ENCODE data around the gene SERPINE1.
"Not testable (repeated sequence)": the region's sequence is repeated elsewhere in the genome, so short reads cannot be mapped to it uniquely, and the experiment has no call there.

Gene SERPINE1

DNA sequence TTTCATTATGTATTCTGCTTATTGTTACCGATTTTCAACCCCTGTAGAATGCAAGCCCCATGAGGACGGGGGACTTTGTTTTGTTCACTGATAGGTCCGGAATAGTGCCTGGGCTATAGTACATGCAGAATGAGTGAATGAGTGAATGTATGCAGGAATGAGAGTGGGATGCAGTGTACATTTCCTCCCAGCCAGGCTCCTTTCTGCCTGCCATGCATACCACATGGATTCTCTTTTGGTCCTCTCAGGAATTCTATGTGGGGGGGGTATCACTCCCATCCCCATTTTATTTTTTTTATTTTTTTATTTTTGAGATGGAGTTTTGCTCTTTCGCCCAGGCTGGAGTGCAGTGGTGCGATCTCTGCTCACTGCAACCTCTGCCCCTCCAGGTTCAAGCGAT is 24.9 kb upstream of the SERPINE1 start:
- peak; percentile 69 for DNase-seq

DNA sequence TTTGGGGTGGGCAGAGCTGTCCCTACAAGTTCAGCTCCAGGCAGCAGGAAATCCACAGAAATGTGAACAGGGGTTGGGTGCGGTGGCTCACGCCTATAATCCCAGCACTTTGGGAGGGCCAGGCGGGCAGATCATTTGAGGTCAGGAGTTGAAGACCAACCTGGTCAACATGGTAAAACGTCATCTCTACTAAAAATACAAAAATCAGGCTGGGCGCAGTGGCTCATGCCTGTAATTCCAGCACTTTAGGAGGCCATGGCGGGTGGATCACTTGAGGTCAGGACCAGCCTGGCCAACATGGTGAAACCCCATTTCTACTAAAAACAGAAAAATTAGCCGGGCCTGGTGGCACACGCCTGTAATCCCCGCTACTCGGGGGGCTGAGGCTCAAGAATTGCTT is 23.2 kb upstream of the SERPINE1 start:
- not testable (repeated sequence) for DNase-seq

DNA sequence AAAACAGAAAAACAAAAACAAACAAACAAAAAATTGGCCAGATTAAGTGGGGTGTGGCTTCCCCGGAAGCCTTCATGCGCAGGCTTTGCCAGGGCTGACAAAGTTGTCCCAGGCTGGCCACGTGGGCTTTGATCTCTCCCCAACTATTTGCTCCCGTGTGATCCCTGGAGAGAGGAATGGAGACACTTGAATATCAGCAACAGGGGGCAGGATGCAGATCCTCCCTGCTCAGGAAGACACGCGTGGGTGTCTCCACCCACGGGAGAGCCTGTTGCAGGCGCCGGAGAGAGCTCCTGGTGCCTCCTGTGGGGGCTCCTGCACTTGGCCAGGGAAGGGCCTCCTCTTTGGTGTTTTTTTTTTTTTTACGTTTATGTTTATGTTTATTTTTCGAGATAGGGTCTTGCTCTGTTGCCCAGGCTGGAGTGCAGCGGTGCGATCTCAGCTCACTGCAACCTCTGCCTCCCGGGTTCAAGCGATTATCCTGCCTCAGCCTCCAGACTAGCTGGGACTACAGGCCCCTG is 22.7 kb upstream of the SERPINE1 start:
- no peak for DNase-seq

DNA sequence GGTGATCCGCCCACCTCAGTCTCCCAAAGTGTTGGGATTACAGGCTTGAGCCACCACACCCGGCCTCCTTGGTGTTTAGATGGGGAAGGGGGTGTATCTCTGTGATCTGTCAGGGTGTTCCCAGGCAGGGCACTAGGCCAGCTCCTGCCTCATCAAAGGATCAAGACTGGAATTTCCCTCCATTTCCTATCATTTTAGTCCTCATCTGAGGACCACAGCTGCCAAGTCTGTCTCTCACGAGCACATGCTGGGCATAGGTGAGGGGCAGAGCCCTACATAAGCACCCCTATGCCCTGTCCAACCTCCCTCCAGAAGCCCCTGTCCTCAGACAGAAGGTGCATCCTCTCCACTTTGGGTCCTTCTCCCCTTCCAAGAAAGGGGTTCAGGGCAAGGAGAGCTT is 22.1 kb upstream of the SERPINE1 start:
- DNase-seq, result no peak

DNA sequence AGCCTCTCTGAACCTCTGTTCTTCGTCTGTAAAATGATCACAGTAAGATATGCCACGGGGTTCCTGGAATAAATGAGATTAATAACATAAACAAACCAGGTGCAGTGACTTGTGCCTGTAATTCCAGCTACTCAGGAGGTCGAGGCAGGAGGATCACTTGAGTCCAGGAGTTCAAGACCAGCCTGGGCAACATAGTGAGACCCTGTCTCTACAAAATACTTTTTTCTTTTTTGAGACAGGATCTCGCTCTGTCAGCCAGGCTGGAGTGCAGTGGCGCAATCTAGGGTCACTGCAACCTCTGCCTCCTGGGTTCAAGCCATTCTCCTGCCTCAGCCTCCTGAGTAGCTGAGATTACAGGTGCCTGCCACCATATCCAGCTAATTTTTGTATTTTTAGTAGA is 21.7 kb upstream of the SERPINE1 start:
- DNase-seq, result not testable (repeated sequence)

DNA sequence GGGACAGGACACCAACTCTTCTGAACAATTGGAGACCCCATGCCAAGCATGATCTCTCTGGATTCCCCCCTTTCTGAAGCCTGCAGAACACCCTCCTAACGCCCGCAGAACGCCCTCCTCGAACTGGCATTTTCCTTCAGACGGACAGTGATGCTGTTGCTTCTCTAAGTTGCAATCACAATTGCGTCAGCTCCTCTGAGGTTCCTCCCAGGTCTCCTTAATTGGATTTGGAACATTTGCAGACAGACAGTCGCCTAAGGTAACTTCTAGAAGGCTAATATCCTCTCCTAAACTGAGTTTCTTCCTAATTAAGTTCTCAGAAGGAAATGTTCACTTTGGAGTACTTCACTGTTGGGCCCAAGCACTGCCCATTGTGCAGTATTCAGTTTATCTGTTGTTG is 20.5 kb upstream of the SERPINE1 start:
- DNase-seq, result no peak

DNA sequence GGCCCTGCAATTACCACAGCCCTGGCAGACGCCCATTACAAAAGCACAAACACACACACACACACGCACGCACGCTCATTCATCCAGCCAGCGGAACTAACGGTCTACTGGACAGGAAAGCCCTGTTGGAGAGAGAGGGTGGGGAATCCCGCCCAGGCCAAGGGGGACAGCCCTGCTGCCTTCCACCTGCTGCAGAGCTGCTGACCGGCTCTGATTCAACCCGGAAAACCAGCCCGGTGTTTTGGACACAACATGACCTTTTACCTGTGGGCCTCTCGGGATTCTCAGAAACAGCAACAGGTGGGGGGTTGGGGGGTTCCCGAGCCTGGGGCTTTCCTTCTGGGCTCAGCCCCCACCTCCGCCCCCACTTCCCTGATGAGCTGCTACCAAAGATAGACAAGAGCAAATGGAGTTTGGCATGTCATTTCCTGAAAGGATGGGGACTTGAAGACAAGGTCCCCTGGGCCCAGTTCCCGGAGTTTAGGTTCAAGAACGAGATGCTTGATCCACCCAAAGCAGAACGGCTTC is 18.5 kb upstream of the SERPINE1 start:
- no peak for DNase-seq

DNA sequence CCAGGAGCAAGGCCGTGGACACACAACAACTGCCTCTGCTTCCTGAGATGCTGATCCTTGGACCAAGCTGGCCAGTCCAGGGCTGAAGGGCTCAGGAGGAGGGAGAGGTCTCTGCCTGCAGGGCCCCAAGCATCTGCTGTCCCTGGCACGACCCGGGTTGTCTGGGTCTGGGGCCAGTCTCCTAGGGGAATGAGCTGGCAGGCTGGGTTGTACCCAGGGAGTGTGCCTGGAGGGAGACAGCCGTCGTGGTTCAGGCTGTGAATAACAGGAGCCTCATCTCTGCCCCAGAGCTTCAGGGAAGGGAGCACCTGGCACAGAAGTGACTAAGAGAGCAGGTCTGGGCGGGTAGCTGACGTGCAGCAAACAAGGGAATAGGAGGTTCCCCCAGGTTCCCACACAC is 17.9 kb upstream of the SERPINE1 start:
- no peak for DNase-seq

DNA sequence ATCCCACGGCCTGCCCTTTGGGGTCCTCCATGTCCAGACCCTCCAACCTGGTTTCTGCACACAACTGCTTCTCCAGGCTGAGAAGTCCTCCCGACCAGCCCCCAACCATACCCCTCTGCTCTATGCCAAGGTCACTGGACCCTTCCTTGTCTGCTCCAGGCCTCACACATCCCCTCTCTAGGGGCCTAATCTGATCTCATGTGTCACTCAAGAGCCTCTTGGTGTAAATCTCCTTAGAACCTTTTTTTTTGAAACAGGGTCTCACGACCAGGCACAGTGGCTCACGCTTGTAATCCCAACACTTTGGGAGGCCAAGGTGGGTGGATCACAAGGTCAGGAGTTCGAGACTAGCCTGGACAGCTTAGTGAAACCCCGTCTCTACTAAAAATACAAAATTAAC is 17.5 kb upstream of the SERPINE1 start:
- DNase-seq, result no peak

DNA sequence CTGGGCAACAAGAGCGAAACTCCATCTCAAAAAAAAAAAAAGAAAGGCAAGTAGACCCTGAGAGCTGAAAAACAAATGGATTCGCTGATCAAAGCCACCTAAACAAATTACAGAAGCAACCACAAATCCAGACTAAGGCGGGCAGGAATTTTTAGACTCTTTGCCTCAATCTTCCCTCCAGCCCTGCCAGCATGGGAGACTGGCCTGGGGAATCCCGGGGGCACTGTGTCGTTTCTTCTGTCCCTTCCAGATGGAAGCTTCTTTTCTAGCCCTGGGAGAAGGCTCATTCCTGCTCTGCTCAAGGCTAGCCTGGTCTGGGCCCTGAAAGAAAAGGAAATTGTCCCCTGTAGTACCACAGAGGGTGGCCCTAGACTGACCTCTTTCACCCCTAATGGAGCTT is 15.6 kb upstream of the SERPINE1 start:
- DNase-seq, result no peak

DNA sequence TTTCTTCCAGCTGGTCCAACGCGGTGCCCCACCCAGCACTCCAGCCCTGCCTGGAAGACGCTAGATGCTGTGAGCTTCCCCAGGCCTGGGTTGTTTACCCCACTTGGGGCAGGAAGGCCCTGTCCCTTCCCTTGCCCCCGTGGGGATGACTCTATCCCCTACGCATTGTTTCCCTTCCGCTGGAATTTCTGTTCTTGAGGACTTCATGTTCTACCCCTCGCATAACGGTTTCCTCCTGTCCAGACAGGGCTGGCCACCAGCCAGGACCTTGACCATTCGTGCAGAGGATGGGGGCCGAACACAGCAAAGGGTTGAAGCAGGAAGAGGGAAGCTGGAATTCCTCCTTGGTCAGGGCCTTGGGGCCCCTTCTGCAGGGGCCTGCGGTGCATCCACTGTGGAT is 14.7 kb upstream of the SERPINE1 start:
- no peak for DNase-seq

DNA sequence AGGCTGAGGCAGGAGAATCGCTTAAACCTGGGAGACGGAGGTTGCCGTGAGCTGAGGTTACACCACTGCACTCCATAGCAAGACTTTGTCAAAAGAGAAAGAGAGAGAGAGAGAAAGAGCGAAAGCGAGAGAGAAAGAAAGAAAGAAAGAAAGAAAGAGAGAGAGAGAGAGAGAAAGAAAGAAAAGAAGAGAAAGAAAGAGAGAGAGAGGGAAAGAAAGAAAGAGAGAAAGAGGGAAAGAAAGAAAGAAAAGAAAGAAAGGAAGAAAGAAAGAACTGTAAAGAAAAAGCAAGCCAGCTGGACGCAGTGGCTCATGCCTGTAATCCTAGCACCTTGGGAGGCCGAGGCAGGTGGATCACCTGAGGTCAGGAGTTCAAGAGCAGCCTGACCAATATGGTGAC is 13.8 kb upstream of the SERPINE1 start:
- DNase-seq, result not testable (repeated sequence)

DNA sequence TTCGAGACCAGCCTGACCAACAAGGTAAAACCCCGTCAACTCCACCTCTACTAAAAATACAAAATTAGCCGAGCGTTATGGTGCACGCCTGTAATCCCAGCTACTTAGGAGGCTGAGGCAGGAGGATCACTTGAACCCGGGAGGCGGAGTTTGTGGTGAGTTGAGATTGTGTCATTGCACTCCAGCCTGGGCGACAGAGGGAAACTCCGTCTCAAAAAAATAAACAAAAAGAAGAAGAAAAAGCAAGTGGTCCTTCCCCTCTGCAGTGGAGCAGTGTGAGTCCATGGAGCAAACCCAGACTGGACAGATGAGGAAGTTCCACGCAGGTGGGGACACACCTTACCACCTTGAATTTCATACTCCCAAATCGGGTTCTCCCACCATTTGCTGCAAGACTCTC is 13.1 kb upstream of the SERPINE1 start:
- DNase-seq, result no peak

DNA sequence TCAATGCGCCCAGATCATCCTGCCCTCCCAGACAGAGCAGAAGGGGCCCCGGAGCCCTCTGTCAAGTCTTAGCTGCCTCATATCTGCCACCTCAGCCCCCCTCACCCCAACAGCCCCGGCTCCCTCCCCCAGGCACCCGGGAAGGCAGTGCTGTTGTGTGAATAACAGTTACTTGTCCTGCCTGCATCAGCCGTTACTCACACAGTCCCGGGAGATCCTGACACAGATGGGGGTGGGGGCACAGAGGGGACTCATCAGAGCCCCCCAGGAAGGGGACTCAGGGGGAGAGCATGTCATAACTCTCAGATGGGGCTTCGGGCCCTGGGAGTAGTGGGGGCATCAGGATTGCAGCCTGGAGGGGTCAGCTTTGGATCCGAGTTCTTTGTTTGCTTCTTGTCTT is 12.4 kb upstream of the SERPINE1 start:
- peak; percentile 79 for DNase-seq

DNA sequence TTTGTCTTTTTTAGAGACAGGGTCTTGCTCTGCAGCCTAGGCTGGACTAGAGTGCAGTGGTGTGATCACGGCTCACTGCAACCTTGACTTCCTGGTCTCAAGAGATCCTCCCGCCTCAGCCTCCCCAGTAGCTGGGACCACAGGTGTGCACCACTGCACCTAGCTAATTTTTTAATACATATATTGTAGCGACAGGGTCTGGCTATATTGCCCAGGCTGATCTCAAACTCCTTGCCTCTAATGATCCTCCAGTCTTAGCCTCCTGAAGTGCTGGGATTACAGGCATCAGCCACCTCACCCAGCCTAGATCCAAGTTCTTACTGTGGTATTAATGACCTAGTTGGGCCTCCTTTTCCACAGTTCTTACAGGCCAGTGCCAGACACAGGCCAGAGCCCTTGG is 11.7 kb upstream of the SERPINE1 start:
- no peak for DNase-seq

DNA sequence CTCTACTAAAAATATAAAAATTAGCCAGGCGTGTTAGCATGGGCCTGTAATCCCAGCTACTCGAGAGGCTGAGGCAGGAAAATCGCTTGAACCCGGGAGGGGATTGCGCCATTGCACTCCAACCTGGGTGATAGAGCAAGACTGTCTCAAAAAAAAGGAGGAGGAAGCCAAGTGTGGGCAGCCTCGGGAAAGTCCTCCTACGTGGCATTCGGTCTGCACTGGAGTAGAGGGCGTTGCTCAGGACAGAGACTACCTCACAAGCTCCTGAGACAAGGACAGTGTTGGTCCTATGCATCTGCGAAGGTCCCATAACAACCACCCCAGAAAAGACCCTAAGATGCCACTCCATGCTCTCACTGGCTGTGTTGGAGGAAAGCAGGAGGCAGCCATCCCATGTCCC is 10.0 kb upstream of the SERPINE1 start:
- no peak for DNase-seq

DNA sequence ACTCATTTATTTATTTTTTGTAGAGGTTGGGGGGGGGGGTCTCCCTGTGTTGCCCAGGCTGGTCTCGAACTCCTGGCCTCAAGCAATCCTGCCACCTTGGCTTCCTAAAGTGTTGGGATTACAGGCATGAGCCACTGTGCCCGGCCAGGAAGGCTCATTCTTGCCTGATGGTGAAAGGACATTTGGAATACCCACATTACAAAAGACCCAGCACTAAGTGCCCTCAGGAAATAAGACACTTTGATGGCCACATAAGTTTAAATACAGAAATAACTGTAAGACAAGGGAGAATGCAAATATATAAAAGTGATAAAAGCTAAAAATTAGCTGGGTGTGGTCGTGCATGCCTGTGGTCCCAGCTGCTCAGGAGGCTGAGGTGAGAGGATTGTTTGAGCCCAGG is 8.0 kb upstream of the SERPINE1 start:
- DNase-seq, result no peak

DNA sequence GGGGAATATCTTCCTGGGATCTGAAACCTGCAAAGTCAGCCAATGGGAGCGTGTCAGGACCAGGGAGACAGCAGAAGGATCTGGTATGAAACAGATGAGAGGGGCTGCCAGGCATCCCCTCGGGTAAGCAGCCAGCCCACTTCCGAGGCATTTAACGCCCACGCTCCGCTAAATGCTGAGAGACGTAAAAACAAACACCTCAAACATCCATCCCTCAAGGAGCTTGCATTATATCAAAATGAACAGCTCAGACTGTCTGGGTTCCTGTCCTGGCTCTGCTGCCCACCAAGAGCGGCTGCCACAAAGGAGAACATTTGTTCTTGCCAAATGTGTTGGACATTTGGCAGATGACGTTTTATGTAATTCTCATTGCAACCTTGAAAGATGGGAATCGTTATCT is 7.0 kb upstream of the SERPINE1 start:
- no peak for DNase-seq

DNA sequence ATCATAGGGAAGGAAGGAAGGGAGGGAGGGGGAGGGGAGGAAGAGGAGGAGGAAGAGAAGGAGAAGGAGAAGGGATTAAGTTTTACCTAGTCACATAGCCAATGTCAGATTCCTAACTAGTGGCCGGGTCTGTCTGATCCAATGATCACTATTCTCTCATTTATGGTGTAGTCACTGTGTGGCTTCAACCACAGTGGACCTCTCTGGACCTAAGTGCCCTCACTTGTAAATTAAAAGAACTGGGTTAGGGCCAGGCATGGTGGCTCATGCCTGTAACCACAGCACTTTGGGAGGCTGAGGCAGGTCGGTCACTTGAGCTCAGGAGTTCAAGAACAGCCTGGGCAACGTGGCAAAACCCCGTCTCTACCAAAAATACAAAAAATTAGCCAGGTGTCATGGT is 6.6 kb upstream of the SERPINE1 start:
- no peak for DNase-seq

DNA sequence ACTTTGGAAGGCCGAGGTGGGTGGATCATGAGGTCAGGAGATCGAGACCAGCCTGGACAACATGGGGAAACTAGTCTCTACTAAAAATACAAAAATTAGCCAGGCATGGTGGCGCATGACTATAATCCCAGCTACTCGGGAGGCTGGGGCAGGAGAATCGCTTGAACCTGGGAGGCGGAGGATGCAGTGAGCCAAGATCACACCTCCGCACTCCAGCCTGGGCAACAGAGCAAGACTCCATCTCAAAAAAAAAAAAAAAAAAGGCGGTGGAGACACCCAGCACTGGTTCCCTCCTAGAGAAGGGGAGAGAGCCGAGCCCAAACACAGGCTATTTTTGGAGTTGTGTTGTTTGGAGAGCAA is 5.3 kb upstream of the SERPINE1 start:
- not testable (repeated sequence) for DNase-seq

DNA sequence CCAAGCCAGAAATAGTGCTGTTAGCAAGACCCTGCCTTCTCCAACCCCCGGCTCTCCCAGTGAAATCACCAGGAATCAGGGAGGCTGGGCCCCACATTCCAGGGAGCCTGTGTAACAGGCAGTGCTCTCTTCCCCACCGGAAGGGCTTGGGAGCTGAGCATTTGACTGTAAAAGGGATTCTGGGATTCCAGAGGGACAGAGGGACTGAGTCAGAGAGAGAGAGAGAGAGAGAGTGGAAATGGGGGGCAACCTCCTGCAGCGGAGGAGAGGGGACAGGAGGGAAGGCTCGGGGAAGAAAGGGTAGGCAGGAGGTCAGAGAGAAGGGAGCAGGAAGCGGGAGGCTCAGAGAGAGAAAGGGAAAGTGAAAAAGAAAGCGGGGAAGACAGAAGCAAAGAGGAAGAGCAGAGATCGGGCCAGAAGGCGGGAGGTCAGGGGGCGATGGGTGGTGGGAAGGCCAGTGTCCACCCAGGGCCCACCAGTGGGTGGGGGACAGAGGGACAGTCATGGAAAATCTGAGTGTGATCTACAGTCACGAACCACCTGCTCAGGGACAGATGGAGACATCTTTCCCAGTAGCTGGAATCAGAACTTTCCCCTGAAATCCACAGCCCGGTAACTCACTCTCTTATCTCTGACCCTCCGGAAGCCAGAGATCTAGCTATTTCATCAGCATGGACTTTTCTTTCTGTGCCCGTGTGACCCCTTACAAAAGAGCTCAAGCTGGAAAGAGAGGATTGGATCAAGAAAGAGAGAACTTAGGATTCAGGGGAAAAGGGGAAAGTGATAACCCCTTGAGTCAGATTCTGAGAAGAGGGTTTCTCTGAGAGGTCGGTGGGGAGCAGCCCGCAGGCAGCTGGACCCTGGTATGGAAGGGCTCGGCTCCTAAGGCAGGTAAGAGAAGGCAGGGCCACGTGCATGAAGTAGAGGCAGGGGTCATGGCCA is 4.6 kb upstream of the SERPINE1 start:
- DNase-seq, result peak; percentile 100

DNA sequence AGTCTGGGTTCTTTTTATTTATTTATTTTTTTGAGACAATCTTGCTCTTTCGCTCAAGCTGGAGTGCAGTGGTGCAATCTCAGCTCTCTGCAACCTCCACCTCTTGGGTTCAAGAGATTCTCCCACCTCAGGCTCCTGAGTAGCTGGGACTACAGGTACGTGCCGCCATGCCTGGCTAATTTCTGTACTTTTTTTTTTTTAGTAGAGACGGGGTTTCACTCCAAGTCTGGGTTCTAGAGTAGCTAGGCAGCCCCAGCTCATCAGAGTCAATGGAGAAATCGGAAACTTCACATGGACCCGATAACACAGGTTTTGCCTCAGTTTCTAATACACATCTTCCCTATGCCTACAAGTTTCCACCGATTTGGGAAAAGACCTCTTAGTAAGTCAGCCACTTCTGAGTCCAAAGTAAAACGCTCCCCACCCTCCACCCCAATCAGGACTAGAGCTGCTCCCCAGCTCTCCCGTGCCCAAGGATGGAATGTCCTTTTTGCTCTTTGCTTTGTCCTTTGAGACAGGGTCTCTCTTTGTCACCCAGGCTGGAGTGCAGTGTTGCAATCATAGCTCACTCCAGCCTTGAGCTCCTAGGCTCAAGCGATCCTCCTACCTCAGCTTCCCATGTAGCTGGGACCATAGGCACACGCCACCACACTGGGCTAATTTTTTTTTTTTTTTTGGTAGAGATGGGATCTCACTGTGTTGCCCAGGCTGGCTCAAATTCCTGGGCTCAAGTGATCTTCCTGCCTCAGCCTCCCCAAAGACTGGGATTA is 3.8 kb upstream of the SERPINE1 start:
- no peak for DNase-seq

DNA sequence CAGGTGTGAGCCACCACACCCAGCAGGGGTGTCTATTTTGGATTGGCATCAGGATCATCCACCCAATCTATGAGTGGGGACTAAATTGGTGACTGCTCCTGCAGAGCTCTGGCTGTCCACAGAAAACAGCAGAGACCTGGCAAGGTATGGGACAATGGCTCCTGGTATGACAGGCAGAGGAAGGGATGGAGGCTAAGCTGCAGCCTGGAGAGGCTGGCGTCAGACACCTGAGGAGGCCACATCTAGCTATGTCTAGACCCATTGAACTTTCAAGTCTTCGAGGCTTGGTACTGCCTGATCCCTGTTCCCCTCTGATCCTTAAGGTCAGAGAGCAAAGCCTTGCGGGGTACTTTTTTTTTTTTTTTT is 3.2 kb upstream of the SERPINE1 start:
- DNase-seq, result no peak
